Muscle of leg (tissue), 11 donors: ENCODE results near the gene FUCA2. TPM values are rescaled to one million over a fixed set of nuclear protein-coding genes. Genes with fewer than 3 reads are reported as not detected.

ENCODE experiments used
- DNase-seq: peaks from one replicate; pipeline ENCODE4 v3.0.0; 2013
- H3K27ac ChIP-seq: one replicate; pipeline ENCODE4 v1.5.1; 2013; ENCODE audit warnings: mild to moderate bottlenecking, low read length, control low read depth
- H3K27me3 ChIP-seq: one replicate; pipeline ENCODE4 v1.6.1; 2013; ENCODE audit warnings: low read length; ENCODE audit not compliant: control insufficient read depth, insufficient read depth
- H3K36me3 ChIP-seq: one replicate; pipeline ENCODE4 v1.6.1; 2013; ENCODE audit warnings: low read length; ENCODE audit not compliant: control insufficient read depth, insufficient read depth
- H3K4me1 ChIP-seq: one replicate; pipeline ENCODE4 v1.6.1; 2013; ENCODE audit warnings: low read length; ENCODE audit not compliant: control insufficient read depth, insufficient read depth
- H3K4me3 ChIP-seq: one replicate; pipeline ENCODE4 v1.5.1; 2013; ENCODE audit warnings: low read length, control low read depth
- H3K9me3 ChIP-seq: replicated peaks from 2 replicates; pipeline ENCODE4 v1.6.1; 2013; ENCODE audit warnings: low read depth, low read length; ENCODE audit not compliant: control insufficient read depth
- WGBS: methylation state at CpG from one replicate; pipeline ENCODE4 v1.1.5; 2013; ENCODE audit warnings: missing lambda C conversion rate; ENCODE audit not compliant: insufficient coverage; 5-methylcytosine and 5-hydroxymethylcytosine counted together
- polyA plus RNA-seq, 8 donors: library from polyadenylated mRNA; unstranded; fragments of 120-200 nt; gene quantifications; one replicate each; pipeline versions ENCODE4 v1.2.1 to v1.2.3, GENCODE V29; 2013; ENCODE audit warnings: inconsistent platforms in 1 of 8, low replicate concordance in 1 of 8; ENCODE audit not compliant: insufficient read length in 8 of 8, insufficient read depth in 1 of 8
- total RNA-seq: library from RNA; stranded (reverse); fragments of 120-200 nt; gene quantifications from one replicate; pipeline ENCODE4 v1.2.4, GENCODE V29; 2013

The FUCA2 gene
- total and polyA plus RNA-seq, 9 donors = 22.2 to 34.9 (median 25.7) TPM

DNA sequence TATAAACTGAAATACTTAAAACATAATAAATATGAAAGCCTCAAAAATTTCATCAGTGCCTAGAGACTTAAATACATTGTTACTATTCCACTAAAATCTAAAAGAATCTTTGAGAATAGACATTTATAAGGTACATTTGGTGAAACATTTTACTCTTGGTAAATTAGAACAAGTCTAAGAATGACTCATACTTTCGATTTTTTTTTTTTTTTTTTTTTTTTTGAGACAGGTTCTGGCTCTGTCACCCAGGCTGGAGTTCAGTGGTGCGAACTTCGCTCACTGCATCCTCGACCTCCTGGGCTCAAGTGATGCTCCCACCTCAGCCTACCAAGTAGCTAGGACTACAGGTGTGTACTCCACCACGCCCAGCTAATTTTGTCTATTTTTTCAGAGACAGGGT, 6.4 kb downstream of the FUCA2 start:
- Histone ChIP-seq H3K36me3 (peaks cover 38% of the 10 kb centered on the region), H3K4me3 (no peak overlapping the region), H3K9me3 (no peaks in the 10 kb centered on the region), H3K4me1 (no peaks in the 10 kb centered on the region), H3K27me3 (no peaks in the 10 kb centered on the region), H3K27ac (no peak overlapping the region)
- 100% methylated on average over 3 of the region's 5 CpGs for WGBS
- no peak for DNase-seq

DNA sequence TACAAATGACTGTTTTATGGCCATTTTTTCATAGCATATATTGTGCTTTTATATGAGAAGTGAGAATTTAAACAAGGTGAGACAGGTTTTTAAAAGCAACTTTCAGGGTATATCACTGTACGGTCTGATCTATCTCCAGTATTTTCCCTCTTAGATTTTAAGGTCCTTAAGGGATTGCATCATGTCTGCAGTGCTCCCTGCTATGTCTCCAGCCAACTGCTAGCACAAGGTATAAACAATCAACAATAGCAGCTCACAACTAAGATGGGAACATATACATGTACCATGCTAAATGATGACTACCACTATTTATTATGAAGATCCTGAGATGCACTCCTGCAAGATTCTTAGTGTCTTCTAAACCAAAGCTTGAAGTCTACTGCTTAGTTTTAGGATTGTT, 7.2 kb downstream of the FUCA2 start:
- H3K4me1 ChIP-seq = no peaks in the 10 kb centered on the region
- no peak overlapping the region for H3K4me3 ChIP-seq
- H3K27me3 ChIP-seq = no peaks in the 10 kb centered on the region
- DNase-seq = no peak
- H3K9me3 ChIP-seq = no peaks in the 10 kb centered on the region
- H3K36me3 ChIP-seq = peaks cover 45% of the 10 kb centered on the region
- WGBS = no CpG with 5 or more reads among the region's 1 CpG
- no peak overlapping the region for H3K27ac ChIP-seq

GRCh38 chr6:143501851-143502250, 9.7 kb downstream of the FUCA2 start:
- no peak overlapping the region for H3K4me3 ChIP-seq
- no peak overlapping the region for H3K27ac ChIP-seq
- no CpG with 5 or more reads among the region's 2 CpGs for WGBS
- no peak for DNase-seq
- no peaks in the 10 kb centered on the region for H3K4me1 ChIP-seq
- H3K9me3 ChIP-seq = no peaks in the 10 kb centered on the region
- H3K36me3 ChIP-seq = peaks cover 49% of the 10 kb centered on the region
- H3K27me3 ChIP-seq = no peaks in the 10 kb centered on the region

DNA sequence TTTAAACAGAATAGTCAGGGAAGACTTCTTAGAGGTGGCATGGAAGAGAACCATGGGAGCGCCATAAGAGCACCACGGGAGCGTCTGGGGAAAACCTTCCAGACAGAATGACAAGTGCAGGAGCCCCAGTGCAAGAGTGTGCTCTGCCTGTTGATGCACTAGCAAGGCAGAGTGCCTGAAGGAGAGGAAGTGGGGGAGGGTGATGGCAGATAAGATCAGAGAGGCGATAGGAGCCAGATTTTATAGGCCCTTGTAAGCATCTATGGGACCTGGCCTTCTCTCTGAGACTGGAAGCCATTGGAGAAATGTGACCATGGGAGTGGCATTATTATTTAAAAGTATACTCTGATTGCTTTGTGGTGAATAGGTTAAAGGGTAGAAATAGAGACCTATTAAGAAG, 13.1 kb downstream of the FUCA2 start:
- no peaks in the 10 kb centered on the region for H3K27me3 ChIP-seq
- H3K4me1 ChIP-seq = no peaks in the 10 kb centered on the region
- no peak for DNase-seq
- H3K9me3 ChIP-seq = no peaks in the 10 kb centered on the region
- no peak overlapping the region for H3K27ac ChIP-seq
- 63% methylated on average over 4 of the region's 4 CpGs for WGBS
- peaks cover 33% of the 10 kb centered on the region for H3K36me3 ChIP-seq
- H3K4me3 ChIP-seq = no peak overlapping the region

GRCh38 chr6:143496974-143497373, 14.5 kb downstream of the FUCA2 start:
- no CpG with 5 or more reads among the region's 1 CpG for WGBS
- no peaks in the 10 kb centered on the region for H3K9me3 ChIP-seq
- no peak overlapping the region for H3K4me3 ChIP-seq
- H3K27me3 ChIP-seq = no peaks in the 10 kb centered on the region
- no peaks in the 10 kb centered on the region for H3K4me1 ChIP-seq
- no peak for DNase-seq
- H3K27ac ChIP-seq = no peak overlapping the region
- H3K36me3 ChIP-seq = peaks cover 28% of the 10 kb centered on the region

DNA sequence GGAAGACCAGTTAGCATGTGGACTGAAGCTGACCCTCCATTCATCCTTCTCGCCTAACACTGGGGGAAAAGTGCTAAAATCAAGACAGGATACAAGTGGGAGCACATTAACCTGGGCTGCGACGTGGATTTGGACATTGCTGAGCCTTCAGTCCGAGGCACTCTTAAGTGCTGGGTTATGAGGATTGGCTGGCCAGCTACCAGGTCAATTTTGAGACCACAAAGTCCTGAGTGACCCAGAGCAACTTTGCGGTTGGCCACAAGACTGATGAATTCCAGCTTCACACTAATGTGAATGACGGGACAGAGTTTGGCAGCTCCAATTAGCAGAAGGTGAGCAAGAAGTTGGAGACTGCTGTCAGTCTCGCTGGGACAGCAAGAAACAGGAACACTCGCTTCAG, 20.7 kb downstream of the FUCA2 start:
- DNase-seq = no peak
- Histone ChIP-seq H3K4me3 (no peak overlapping the region), H3K27ac (no peak overlapping the region), H3K9me3 (no peaks in the 10 kb centered on the region), H3K36me3 (peaks cover 8% of the 10 kb centered on the region), H3K27me3 (no peaks in the 10 kb centered on the region), H3K4me1 (no peaks in the 10 kb centered on the region)
- 84% methylated on average over 4 of the region's 8 CpGs for WGBS

DNA sequence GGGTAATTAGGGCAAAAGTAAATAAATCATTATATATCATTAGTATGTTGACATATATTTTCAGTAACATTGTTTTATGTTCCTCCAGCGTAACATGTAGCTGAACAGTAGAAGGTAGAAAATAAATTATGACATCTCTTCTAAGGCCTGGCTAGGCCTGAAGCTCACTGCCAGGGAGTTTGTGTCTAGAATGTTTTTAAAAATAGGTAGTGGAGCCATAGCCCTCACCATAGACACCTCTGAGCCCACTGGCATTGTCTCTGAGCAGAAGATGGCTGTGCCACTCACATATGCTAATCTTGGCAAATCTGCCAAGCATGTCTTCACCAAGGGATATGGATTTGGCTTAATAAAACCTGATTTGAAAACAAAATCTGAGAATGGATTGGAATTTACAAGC, 21.3 kb downstream of the FUCA2 start:
- Histone ChIP-seq H3K27me3 (no peaks in the 10 kb centered on the region), H3K36me3 (peaks cover 4% of the 10 kb centered on the region), H3K9me3 (no peaks in the 10 kb centered on the region), H3K4me3 (no peak overlapping the region), H3K27ac (no peak overlapping the region), H3K4me1 (no peaks in the 10 kb centered on the region)
- no peak for DNase-seq
- no CpG with 5 or more reads among the region's 1 CpG for WGBS

DNA sequence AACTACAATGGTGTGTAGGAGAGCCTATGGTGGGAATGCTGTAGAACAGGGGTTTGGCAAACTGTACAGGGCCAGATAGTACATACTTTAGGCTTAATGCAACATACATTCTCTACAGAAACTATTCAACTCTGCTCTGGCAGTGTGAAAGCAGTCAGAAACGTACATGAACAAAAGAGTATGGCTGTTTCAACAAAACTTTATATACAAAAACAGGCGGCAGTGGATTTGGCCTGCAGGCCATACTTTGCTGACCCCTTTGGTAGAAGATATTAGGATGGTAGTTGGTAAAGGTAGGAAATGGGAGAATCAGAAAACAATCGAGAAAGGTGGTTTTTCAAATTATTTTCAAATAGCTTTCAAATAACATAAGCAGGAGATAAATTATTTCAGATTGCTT, 24.8 kb downstream of the FUCA2 start:
- DNase-seq = no peak
- whole genome bisulfite sequencing = no CpG with 5 or more reads among the region's 3 CpGs

GRCh38 chr6:143485967-143486366, 25.6 kb downstream of the FUCA2 start:
- no CpG with 5 or more reads among the region's 2 CpGs for WGBS
- peaks cover 2% of the 10 kb centered on the region for H3K36me3 ChIP-seq
- no peak overlapping the region for H3K4me3 ChIP-seq
- DNase-seq = no peak
- no peaks in the 10 kb centered on the region for H3K9me3 ChIP-seq
- no peak overlapping the region for H3K27ac ChIP-seq
- no peaks in the 10 kb centered on the region for H3K4me1 ChIP-seq
- no peaks in the 10 kb centered on the region for H3K27me3 ChIP-seq

More for the DNA sequence above, 24.8 kb downstream of the FUCA2 start:
- Histone ChIP-seq H3K9me3 (no peaks in the 10 kb centered on the region), H3K4me3 (no peak overlapping the region), H3K4me1 (no peaks in the 10 kb centered on the region), H3K27ac (no peak overlapping the region), H3K36me3 (peaks cover 4% of the 10 kb centered on the region), H3K27me3 (no peaks in the 10 kb centered on the region)

- no peak overlapping the region for H3K4me3 ChIP-seq
- no peaks in the 10 kb centered on the region for H3K27me3 ChIP-seq
- DNase-seq = no peak
- H3K36me3 ChIP-seq = peaks cover 5% of the 10 kb centered on the region
- H3K27ac ChIP-seq = no peak overlapping the region
- WGBS = no CpG with 5 or more reads among the region's 2 CpGs
- no peaks in the 10 kb centered on the region for H3K4me1 ChIP-seq
- no peaks in the 10 kb centered on the region for H3K9me3 ChIP-seq
These were observed 28.9 kb downstream of the FUCA2 start for GRCh38 chr6:143482593-143482992.

GRCh38 chr6:143478479-143479062, 32.9 kb downstream of the FUCA2 start:
- Histone ChIP-seq H3K9me3 (no peaks in the 10 kb centered on the region), H3K36me3 (peaks cover 10% of the 10 kb centered on the region), H3K27me3 (no peaks in the 10 kb centered on the region), H3K27ac (no peak overlapping the region), H3K4me1 (no peaks in the 10 kb centered on the region), H3K4me3 (no peak overlapping the region)
- WGBS = no CpG with 5 or more reads among the region's 3 CpGs
- no peak for DNase-seq
